ENCODE measurements around the gene TMEM176B.

DNA sequence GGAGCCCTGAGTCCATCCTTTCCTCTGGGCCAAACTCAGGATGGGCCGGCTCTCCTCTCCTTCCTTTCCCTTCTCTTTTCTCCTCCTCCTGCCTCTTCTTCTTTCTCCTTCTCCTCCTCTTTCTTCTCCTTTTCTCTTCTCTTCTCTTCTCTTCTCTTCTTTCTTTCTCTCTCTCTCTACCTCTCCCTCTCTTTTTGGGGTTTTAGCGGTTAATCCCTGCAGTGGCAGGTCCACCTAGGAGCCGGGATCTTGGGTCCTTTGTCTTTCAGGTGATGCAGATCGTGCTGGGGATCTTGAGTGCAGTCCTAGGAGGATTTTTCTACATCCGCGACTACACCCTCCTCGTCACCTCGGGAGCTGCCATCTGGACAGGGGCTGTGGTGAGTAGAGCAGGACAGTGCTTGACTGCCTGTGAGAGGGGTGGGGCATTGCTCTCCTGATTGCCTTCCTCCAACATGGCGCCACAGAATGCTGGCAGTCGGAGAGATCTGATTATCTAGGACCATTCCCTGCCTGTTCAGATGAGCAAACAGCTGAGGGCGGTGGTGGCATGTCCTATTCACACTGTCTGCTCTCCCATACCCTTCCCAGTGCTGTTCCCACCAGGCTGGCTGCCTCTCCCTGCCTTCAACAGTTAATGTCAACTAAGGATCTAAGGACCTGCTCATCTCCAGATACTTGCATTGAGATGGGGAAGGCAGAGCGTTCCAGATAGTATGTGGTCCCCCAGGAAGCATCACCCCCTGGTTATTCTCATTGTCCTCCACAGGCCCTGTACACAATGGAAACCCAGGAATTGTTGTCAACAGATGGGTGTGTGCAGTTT, 2.0 kb upstream of the TMEM176B start:
- TF ChIP-seq, protein P1, sequence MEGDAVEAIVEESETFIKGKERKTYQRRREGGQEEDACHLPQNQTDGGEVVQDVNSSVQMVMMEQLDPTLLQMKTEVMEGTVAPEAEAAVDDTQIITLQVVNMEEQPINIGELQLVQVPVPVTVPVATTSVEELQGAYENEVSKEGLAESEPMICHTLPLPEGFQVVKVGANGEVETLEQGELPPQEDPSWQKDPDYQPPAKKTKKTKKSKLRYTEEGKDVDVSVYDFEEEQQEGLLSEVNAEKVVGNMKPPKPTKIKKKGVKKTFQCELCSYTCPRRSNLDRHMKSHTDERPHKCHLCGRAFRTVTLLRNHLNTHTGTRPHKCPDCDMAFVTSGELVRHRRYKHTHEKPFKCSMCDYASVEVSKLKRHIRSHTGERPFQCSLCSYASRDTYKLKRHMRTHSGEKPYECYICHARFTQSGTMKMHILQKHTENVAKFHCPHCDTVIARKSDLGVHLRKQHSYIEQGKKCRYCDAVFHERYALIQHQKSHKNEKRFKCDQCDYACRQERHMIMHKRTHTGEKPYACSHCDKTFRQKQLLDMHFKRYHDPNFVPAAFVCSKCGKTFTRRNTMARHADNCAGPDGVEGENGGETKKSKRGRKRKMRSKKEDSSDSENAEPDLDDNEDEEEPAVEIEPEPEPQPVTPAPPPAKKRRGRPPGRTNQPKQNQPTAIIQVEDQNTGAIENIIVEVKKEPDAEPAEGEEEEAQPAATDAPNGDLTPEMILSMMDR (IDR thresholded peaks at IDR 0.05), result no peak
- TF ChIP-seq POLR2AphosphoS5 (IDR thresholded peaks at IDR 0.05), result no peak

All from transverse colon (tissue), 4 donors.